IPS-NIHi11 (cell line): ENCODE measurements around the gene INHBA.

ENCODE experiments used
- DNase-seq: peaks from one replicate; pipeline ENCODE4 v3.0.0; 2012; ENCODE audit warnings: mixed read lengths, low spot score

The INHBA gene

DNA sequence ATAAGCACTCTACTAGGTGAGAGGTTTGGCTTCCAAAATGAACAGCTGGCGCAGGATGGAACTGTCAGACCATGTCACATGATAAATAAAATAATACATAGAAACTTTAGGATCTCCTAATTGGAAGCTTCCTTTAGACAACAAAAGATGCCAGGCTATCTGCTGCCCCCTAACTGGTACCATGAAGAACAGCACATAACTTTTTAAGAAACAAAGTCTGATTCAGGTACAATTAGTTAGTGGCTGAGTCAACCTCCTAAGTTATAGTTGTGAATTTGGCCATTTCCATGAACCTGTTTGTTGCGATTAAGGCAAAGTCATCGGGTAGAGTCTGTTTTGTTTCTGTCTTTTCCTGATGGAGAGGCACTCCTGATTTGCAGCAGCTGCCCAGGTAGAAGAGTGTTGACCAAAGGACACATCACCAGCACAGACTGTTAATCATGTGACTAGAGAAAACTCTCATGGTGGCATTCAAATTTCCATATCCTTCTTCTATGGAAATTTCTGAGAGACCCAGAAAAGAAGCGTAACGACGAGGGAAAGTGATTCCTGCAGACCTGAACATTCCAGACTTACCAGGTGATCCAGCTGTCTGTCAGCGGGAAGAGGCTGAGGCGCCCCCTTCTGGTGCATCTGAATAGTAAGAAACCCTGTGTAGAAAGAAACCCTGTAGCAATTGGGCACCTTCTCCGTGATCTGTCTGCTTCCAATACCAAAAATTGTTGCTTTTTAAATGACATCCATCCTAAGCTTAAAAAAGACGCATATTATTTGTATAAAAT is 8.6 kb upstream of the INHBA start:
- DNase-seq: peak; percentile 63

DNA sequence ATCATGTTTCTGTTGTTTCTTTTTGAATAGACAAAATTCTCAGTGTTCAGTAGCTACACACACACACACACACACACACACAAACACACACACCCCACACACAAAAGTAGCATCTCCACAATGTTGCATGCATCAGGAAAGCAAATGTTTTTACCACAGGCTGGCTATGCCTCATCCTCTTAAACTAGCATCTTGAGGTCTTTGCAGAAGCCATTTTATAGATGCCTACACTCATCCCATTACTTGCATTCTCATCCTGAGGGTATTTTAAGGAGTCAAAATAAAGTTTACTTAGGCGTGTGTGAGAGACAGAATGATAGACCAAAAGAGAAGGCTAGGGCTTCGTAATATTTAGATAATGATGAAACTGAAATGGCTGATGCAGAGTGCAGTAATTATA is 7.9 kb upstream of the INHBA start:
- DNase-seq: no peak

DNA sequence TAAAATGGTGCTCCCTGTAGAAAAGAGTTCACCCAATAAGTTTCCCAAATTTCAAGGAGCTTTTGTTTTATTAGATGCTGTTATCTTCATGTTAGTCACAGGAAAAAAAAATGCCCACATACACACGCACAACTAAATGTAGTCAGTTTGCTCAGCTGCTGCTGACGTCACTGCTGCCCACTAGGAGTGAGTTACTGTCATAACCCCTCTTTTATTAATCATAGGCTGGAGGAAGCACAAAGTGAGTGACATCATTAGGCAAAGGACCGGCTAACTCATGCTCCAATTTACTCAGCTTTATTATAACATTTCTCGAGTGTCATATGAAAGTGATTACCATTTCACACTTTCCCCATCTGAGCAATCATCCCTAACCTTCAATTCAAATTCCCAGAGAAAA is 6.7 kb upstream of the INHBA start:
- no peak for DNase-seq

- no peak for DNase-seq
These were observed 5.9 kb upstream of the INHBA start for GRCh38 chr7:41708581-41709358.

GRCh38 chr7:41706228-41706930 is 3.5 kb upstream of the INHBA start:
- no peak for DNase-seq

DNA sequence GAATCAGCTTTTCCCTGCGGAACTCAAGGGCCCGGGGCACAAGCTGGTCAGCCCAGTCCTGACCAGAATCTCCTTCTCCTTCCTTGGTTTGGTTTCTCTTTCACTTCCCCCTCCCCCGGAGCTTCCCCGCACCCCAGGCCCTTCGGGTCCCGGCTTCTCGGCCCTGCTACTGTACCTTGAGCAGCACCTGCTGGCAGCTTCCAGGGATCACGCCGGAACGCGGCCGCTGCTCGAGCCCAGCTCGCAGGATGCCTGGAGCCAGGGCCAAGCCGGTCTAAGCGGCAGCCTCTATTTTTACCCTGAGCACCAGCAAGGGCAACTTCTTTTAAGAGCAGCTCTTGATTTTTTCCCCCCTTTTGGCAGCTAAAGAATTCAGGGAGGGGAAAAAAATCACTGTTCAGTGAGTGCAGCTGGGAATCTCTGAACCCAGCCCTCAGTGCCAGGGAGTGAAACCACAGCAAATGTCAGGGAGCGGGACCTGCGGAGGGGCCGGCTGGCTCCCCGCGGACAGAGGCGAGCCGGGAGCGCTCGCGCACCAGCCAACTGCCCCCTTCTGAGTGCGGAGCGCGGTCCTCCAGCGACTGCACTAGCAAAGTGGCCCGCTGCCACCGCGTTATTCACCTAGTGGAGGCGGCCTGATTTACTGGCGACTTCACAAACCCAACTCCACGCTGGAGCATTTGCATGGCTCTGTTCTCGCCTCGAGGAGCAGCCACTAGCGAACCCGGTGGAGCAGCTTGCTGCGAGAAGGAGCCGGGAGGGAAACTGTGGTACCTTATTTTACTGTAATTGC is 2.4 kb upstream of the INHBA start:
- peak; percentile 86 for DNase-seq

DNA sequence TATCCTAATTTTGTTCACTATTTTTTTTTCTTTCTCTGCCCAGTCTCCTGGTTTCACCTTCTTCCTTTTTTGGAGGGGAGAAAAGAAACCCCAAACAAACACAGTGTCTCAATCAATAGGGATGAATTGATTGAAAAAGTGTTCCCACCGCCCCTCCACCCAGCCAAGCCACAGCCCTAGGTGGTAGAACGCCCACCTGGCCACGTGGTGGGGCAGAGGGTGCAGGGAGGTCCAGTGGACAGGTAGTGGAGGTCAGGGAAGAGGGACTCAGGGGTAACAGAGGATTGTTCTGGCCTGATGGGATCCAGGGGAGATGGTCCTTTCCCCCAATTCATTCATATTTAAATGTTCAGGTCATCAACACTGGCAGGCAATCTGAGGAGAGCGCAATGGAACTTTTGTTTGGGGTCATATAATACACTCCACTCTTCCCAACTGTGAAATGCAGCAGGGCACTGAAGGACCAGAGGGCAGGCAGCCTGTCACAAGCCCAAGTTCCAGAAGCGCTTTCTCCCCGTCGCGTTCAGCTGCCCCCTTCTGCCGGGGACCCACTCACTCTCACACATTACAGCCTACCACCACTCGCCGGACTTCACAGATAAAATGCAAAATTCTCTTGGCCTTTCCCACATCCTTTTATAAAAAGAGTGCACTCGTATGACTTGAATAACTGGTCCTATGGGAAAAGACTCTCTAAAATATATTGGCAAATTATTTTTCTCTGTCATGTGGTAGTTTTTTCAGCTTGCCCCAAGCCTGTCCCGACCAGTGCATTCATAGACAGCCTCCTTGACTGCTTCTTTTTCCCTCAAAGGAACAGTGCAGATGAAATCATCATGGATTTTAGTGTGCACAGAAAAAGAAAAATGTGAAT is 1.6 kb downstream of the INHBA start:
- DNase-seq: no peak

GRCh38 chr7:41700044-41700471 is 2.8 kb downstream of the INHBA start:
- DNase-seq: no peak

GRCh38 chr7:41699516-41699915 is 3.4 kb downstream of the INHBA start:
- no peak for DNase-seq

- DNase-seq: no peak
These were observed 4.2 kb downstream of the INHBA start for GRCh38 chr7:41698726-41699125.

- no peak for DNase-seq
These were observed 4.8 kb downstream of the INHBA start for GRCh38 chr7:41698114-41698513.

- DNase-seq: peak; percentile 65
These were observed 6.5 kb downstream of the INHBA start for GRCh38 chr7:41696323-41696916.

DNA sequence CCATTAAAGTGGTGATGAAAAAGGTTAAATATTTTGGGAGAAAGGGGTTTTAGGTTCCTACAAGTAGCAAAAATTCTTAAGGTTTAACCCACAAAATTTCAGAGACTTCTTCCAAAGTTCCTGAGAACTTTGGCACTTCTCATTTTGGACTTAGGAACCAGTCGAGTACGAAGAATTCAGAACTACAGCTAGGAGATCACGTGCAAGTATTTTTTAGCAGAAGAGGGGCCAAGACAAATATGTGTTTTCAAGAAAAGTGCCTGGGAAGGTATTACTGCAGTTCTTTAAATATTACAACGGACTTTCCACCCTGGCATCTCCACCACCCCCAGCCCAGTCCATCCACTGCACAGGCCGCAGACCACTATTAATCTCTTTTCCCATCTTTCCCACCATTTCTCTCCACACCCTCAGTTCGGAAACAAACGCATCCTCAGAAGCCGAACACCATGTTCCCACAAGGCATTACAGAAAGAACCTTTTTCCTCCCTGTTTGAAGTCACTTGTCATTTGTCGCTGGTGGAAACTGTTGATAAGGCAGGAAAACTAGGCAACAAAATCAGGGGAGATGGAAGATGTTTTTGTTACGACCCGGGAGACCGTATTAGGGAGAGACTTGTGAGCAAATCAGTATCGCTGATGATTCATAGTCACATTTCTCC is 7.1 kb downstream of the INHBA start:
- DNase-seq: no peak

- no peak for DNase-seq
These were observed 8.4 kb downstream of the INHBA start for GRCh38 chr7:41694495-41694894.

DNA sequence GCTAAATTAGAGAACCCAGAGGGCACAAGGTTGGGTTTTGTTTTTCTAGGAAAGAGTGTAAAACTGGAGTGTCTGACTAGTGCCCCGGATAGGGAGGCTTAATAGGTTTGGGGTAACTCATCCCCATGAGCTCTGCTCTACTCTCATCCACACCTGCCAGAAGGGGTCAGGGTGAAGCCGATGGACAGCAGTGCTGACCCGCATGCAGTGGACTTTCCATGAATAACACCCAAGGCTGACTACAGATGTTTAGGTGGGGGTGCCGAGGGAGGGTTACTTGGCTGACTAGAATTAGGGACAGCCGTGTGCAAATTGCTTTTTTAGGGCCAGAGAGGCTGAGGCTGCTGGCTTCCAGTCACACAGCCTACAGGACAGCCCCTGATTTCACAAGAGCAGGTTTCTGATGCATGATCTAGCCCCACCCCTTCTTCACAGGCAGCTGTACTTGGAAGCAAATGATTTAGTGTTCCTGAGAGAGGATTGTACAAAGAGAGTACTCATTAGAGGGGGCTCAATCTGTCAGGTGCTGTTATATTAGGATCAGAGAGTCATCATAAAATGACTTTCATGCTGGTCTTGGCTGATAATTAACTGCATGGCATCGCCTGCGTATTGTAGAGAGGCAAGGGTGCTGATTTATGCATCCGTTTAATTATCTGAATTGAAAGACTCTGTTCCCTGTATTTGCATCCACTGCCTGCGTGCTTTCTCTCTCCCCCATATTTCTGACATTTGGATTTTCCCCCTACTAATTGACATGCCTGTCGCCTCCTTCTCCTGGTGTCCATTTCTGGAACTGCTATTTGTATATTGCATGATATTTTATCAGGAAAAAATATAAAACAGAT is 9.5 kb downstream of the INHBA start:
- DNase-seq: no peak

- DNase-seq: no peak
These were observed 10.6 kb downstream of the INHBA start for GRCh38 chr7:41692251-41692650.

- DNase-seq: no peak
These were observed 11.4 kb downstream of the INHBA start for GRCh38 chr7:41691286-41692190.

DNA sequence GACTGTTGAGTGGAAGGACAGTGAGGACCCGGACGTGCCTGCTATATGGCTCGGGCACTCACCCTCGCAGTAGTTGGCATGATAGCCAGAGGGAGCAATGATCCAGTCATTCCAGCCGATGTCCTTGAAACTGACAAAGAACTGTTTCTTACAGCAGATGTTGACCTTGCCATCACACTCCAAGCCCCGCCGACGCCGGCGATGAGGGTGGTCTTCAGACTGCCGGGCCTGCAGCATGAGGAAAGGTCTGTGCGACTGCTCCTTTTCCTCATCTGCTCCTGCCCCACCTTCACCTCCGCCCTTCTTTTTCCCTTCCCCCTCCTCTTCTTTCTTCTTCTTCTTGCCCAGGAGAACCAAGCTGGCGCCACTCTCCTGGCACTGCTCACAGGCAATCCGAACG is 13.1 kb downstream of the INHBA start:
- no peak for DNase-seq
